Thyroid gland (tissue), 4 donors: ENCODE data around the gene FAM168A. TPM values are rescaled to one million over a fixed set of nuclear protein-coding genes. Genes with fewer than 3 reads are reported as not detected.

ENCODE experiments used
- DNase-seq, 2 donors: peaks; one replicate each; pipeline ENCODE4 v3.0.0-alpha.2; 2019
- H3K27ac ChIP-seq, 3 donors: fragments of 200-600 bp; sonication (generic); 1 replicate in 2 of 3; 2 replicates in 1 of 3; pipeline ENCODE4 v1.5.1; 2016 to 2019; ENCODE audit warnings: mild to moderate bottlenecking in 1 of 3, moderate library complexity in 1 of 3
- H3K27me3 ChIP-seq: fragments of 200-600 bp; sonication (generic); one replicate; pipeline ENCODE4 v1.5.1; 2019
- H3K36me3 ChIP-seq, 2 donors: fragments of 200-600 bp; sonication (generic); one replicate each; pipeline ENCODE4 v1.5.1; 2016 to 2019
- H3K4me1 ChIP-seq, 2 donors: fragments of 200-600 bp; sonication (generic); one replicate each; pipeline ENCODE4 v1.5.1; 2017 to 2019
- H3K4me3 ChIP-seq, 3 donors: fragments of 200-600 bp; sonication (generic); replicated peaks in 1 of 3; 1 replicate in 2 of 3; 2 replicates in 1 of 3; pipeline ENCODE4 v1.5.1; 2016; ENCODE audit warnings: mild to moderate bottlenecking in 1 of 3
- H3K9me3 ChIP-seq: fragments of 200-600 bp; sonication (generic); one replicate; pipeline ENCODE4 v1.5.1; 2017
- CTCF ChIP-seq, 6 experiments: fragments of 200-600 bp in 3 of 6; fragments of 450-650 bp in 3 of 6; sonication (generic) in 3 of 6; IDR thresholded peaks; one replicate each; pipeline ENCODE4 v1.5.1; 2016 to 2019; ENCODE audit warnings: antibody characterized with exemption in 6 of 6, mild to moderate bottlenecking in 2 of 6, inconsistent platforms in 1 of 6, moderate library complexity in 1 of 6
- POLR2A ChIP-seq, 2 donors: fragments of 450-650 bp; IDR thresholded peaks; one replicate each; pipeline ENCODE4 v1.6.1; 2017; ENCODE audit warnings: antibody characterized with exemption in 2 of 2, mild to moderate bottlenecking in 2 of 2, moderate library complexity in 1 of 2
- WGBS, 2 donors: methylation state at CpG; one replicate each; pipeline ENCODE4 v1.1.5; 2017; 5-methylcytosine and 5-hydroxymethylcytosine counted together
- intact Hi-C: fragments of 100-400 bp; cut with DNase I; formaldehyde crosslinking; loops from one replicate; pipeline ENCODE4 v1.15.1; 2023
- total RNA-seq, 4 donors: library from RNA; depleted of rRNA; stranded (reverse); fragments of >200 nt; gene quantifications; one replicate each; pipeline ENCODE4 v1.2.3, GENCODE V29; 2016

FAM168A gene
- total RNA-seq, 4 donors from 2014 or later = 32.7 to 51.0 (median 40.2) TPM

GRCh38 chr11:73409431-73409830 is 188.5 kb downstream of the FAM168A start:
- H3K4me1 ChIP-seq = no peaks in the 10 kb centered on the region
- WGBS, 2 donors = 95 to 98% methylated on average over 8 of the region's 8 CpGs
- intact Hi-C loops = no loop called here

GRCh38 chr11:73406619-73407018 is 191.3 kb downstream of the FAM168A start:
- 85 to 86% methylated on average over 5 of the region's 5 CpGs for WGBS, 2 donors
- intact Hi-C loops = no loop called here
- Histone ChIP-seq H3K4me3 (no peak overlapping the region), H3K9me3 (no peaks in the 10 kb centered on the region), H3K4me1 (no peaks in the 10 kb centered on the region), H3K36me3 (peaks cover 0 to 6% of the 10 kb centered on the region in 2 donors), H3K27me3 (no peaks in the 10 kb centered on the region), H3K27ac (no peak overlapping the region)
- TF ChIP-seq POLR2A (IDR thresholded peaks at IDR 0.05) (no peak), CTCF (IDR thresholded peaks at IDR 0.05) (no peak)
- DNase-seq = no peak

More at GRCh38 chr11:73409431-73409830, 188.5 kb downstream of the FAM168A start:
- TF ChIP-seq POLR2A (IDR thresholded peaks at IDR 0.05) = no peak
- no peak for TF ChIP-seq CTCF (IDR thresholded peaks at IDR 0.05)
- Histone ChIP-seq H3K9me3 (no peaks in the 10 kb centered on the region), H3K27ac (no peak overlapping the region), H3K27me3 (no peaks in the 10 kb centered on the region), H3K4me3 (no peak overlapping the region), H3K36me3 (peaks cover 0 to 6% of the 10 kb centered on the region in 2 donors)
- no peak for DNase-seq

- intact Hi-C loops = no loop called here
- peaks cover 0 to 6% of the 10 kb centered on the region in 2 donors for H3K36me3 ChIP-seq
Measured at GRCh38 chr11:73406131-73406530, 191.8 kb downstream of the FAM168A start.

GRCh38 chr11:73405146-73405510 is 192.8 kb downstream of the FAM168A start:
- H3K4me3 ChIP-seq = no peak overlapping the region
- intact Hi-C loops = no loop called here
- 93 to 95% methylated on average over 8 of the region's 8 CpGs for WGBS, 2 donors

More at GRCh38 chr11:73406131-73406530, 191.8 kb downstream of the FAM168A start:
- no peak for TF ChIP-seq POLR2A (IDR thresholded peaks at IDR 0.05)
- no peak for TF ChIP-seq CTCF (IDR thresholded peaks at IDR 0.05)
- Histone ChIP-seq H3K4me3 (no peak overlapping the region), H3K27me3 (no peaks in the 10 kb centered on the region), H3K9me3 (no peaks in the 10 kb centered on the region), H3K27ac (no peak overlapping the region), H3K4me1 (no peaks in the 10 kb centered on the region)
- DNase-seq = no peak
- 73 to 100% methylated on average over 1 of the region's 1 CpG for WGBS, 2 donors

More at GRCh38 chr11:73405146-73405510, 192.8 kb downstream of the FAM168A start:
- no peak for DNase-seq
- Histone ChIP-seq H3K27me3 (no peaks in the 10 kb centered on the region), H3K36me3 (peaks cover 0 to 6% of the 10 kb centered on the region in 2 donors), H3K27ac (no peak overlapping the region), H3K9me3 (no peaks in the 10 kb centered on the region), H3K4me1 (no peaks in the 10 kb centered on the region)
- no peak for TF ChIP-seq POLR2A (IDR thresholded peaks at IDR 0.05)
- no peak for TF ChIP-seq CTCF (IDR thresholded peaks at IDR 0.05)
